Esophagus squamous epithelium (tissue), 5 donors: Measurements from ENCODE around the gene PEAR1. TPM values are rescaled to one million over a fixed set of nuclear protein-coding genes. Genes with fewer than 3 reads are reported as not detected.

Experiments used
- DNase-seq: peaks from one replicate; lab custom pipeline; 2025; lab: John Stamatoyannopoulos, UW
- H3K27ac ChIP-seq, 4 donors: fragments of 200-600 bp; sonication (generic); one replicate each; pipeline ENCODE4 v1.5.1; 2016 to 2019; ENCODE audit warnings: mild to moderate bottlenecking in 1 of 4
- H3K27me3 ChIP-seq, 4 donors: fragments of 200-600 bp; sonication (generic); 1 replicate in 3 of 4; 2 replicates in 1 of 4; pipeline versions ENCODE4 v1.5.1 to v1.6.0; 2017 to 2021; ENCODE audit warnings: antibody characterized with exemption in 1 of 4
- H3K36me3 ChIP-seq, 3 donors: fragments of 200-600 bp; sonication (generic); one replicate each; pipeline ENCODE4 v1.5.1; 2016 to 2019
- H3K4me1 ChIP-seq, 3 donors: fragments of 200-600 bp; sonication (generic); one replicate each; pipeline ENCODE4 v1.5.1; 2017 to 2019
- H3K4me3 ChIP-seq, 4 donors: fragments of 200-600 bp; sonication (generic); 1 replicate in 3 of 4; 2 replicates in 1 of 4; pipeline ENCODE4 v1.5.1; 2016 to 2019; ENCODE audit warnings: mild to moderate bottlenecking in 2 of 4, moderate library complexity in 1 of 4
- H3K9me3 ChIP-seq, 3 donors: fragments of 200-600 bp; sonication (generic); one replicate each; pipeline ENCODE4 v1.5.1; 2016 to 2019
- POLR2A ChIP-seq, 4 donors: fragments of 450-650 bp; IDR thresholded peaks; one replicate each; pipeline ENCODE4 v1.6.1; 2017; ENCODE audit warnings: antibody characterized with exemption in 4 of 4, mild to moderate bottlenecking in 4 of 4, moderate library complexity in 3 of 4
- WGBS, 2 donors: methylation state at CpG; one replicate each; pipeline ENCODE4 v1.1.5; 2018; 5-methylcytosine and 5-hydroxymethylcytosine counted together
- intact Hi-C: fragments of 100-400 bp; cut with DNase I; formaldehyde crosslinking; loops from one replicate; pipeline ENCODE4 v1.15.0; 2022
- total RNA-seq, 4 donors: library from RNA; depleted of rRNA; stranded (reverse); fragments of >200 nt; gene quantifications; one replicate each; pipeline ENCODE4 v1.1.0, GENCODE V29; 2016
- TF ChIP-seq, protein P1 (sequence below), 6 experiments: fragments of 450-650 bp in 4 of 6; fragments of 200-600 bp in 2 of 6; sonication (generic) in 2 of 6; IDR thresholded peaks; one replicate each; pipeline ENCODE4 v1.5.1; 2016 to 2019; ENCODE audit warnings: antibody characterized with exemption in 6 of 6, mild to moderate bottlenecking in 4 of 6, moderate library complexity in 4 of 6
- donor health status: DM: yes; HTN: yes; CAD: no.

The PEAR1 gene
- total RNA-seq, 4 donors from 2014 or later, result 1.1 to 4.6 (median 2.7) TPM

DNA sequence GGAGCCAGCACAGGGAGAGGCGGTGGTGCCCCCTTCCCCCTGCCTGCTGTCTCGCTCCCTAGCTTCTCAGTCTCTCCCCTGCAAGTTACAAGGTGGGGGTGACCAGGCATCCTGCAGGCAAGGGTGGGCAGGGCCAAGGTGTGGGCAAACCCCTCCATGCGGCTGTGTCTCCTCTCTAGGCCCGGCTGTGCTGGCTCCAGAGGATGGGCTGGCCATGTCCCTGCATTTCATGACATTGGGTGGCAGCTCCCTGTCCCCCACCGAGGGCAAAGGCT lies 18.2 kb upstream of the PEAR1 start:
- no peaks in the 10 kb centered on the region for H3K9me3 ChIP-seq
- H3K27ac ChIP-seq, result no peak overlapping the region
- TF ChIP-seq POLR2A (IDR thresholded peaks at IDR 0.05), result no peak
- TF ChIP-seq, protein P1, sequence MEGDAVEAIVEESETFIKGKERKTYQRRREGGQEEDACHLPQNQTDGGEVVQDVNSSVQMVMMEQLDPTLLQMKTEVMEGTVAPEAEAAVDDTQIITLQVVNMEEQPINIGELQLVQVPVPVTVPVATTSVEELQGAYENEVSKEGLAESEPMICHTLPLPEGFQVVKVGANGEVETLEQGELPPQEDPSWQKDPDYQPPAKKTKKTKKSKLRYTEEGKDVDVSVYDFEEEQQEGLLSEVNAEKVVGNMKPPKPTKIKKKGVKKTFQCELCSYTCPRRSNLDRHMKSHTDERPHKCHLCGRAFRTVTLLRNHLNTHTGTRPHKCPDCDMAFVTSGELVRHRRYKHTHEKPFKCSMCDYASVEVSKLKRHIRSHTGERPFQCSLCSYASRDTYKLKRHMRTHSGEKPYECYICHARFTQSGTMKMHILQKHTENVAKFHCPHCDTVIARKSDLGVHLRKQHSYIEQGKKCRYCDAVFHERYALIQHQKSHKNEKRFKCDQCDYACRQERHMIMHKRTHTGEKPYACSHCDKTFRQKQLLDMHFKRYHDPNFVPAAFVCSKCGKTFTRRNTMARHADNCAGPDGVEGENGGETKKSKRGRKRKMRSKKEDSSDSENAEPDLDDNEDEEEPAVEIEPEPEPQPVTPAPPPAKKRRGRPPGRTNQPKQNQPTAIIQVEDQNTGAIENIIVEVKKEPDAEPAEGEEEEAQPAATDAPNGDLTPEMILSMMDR (IDR thresholded peaks at IDR 0.05), result no peak
- no peaks in the 10 kb centered on the region for H3K4me1 ChIP-seq
- no peak for DNase-seq
- intact Hi-C loops, result no loop called here
- 72 to 79% methylated on average over 3 to 4 of the region's 5 CpGs for WGBS, 2 donors
- no peak overlapping the region for H3K4me3 ChIP-seq
- H3K27me3 ChIP-seq, result peaks cover 0 to 65% (median 0%) of the 10 kb centered on the region in 4 donors
- H3K36me3 ChIP-seq, result no peaks in the 10 kb centered on the region

DNA sequence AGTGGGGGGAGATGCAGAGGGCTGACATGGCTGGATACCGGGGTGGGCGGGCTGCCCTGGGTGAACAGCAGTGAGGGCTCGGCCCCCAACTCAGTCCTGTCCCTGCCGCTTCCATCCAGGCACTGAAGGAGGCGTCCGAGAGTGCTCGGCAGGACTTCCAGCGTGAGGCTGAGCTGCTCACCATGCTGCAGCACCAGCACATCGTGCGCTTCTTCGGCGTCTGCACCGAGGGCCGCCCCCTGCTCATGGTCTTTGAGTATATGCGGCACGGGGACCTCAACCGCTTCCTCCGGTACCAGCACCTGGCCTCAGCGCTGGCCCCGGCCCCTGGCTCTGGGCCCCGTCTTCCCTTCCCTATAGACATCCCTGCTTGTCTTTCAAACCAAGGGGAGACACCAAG lies 17.2 kb upstream of the PEAR1 start:
- TF ChIP-seq, protein P1 (IDR thresholded peaks at IDR 0.05), result no peak
- no peak for TF ChIP-seq POLR2A (IDR thresholded peaks at IDR 0.05)
- H3K4me3 ChIP-seq, result no peak overlapping the region
- peaks cover 0 to 73% (median 0%) of the 10 kb centered on the region in 4 donors for H3K27me3 ChIP-seq
- H3K27ac ChIP-seq, result no peak overlapping the region
- no peaks in the 10 kb centered on the region for H3K9me3 ChIP-seq
- no peak for DNase-seq
- 33 to 44% methylated on average over 8 to 16 of the region's 21 CpGs for WGBS, 2 donors
- no peaks in the 10 kb centered on the region for H3K4me1 ChIP-seq
- H3K36me3 ChIP-seq, result no peaks in the 10 kb centered on the region
- intact Hi-C loops, result no loop called here

DNA sequence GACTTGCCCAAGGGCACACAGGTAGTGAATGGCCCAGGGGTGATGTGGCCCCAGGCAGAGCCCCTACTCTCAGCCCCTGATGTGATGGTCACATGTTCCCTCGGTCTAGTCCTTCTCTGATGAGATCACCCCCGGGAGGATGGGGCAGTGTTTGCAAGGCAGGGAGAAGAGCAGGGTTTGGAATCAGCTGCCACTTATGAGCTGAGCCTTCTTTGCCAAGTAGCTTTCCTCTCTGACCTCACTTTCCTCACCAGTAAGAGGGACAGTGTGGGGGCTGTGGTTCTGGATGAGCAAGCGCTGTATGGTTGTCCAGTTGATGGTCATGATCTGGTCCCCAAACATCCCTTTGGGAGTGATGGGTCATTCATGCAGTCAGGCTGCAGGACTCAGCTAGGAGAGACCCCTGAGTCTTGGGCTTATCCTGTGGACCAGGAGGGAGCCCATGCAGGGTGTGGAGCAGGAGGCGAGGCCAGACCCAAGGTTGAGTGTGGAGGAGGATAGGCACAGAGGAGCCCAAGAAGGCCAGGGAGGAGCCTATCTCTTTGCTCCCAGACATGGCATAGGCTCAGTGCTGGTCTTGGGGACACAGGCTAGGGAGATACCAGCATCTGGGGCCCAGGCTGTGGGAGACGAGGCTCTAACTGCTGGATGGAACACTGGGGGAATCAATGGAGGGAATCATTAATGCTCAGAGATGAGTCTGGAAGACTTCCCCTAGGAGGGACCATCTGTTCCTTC lies 15.9 kb upstream of the PEAR1 start:
- intact Hi-C loops, result no loop called here
- WGBS, 2 donors, result 82 to 85% methylated on average over 3 to 5 of the region's 5 CpGs
- H3K27me3 ChIP-seq, result peaks cover 0 to 86% (median 0%) of the 10 kb centered on the region in 4 donors
- H3K36me3 ChIP-seq, result no peaks in the 10 kb centered on the region
- DNase-seq, result no peak
- H3K27ac ChIP-seq, result no peak overlapping the region
- no peak overlapping the region for H3K4me3 ChIP-seq
- TF ChIP-seq, protein P1 (IDR thresholded peaks at IDR 0.05), result no peak
- TF ChIP-seq POLR2A (IDR thresholded peaks at IDR 0.05), result no peak
- H3K4me1 ChIP-seq, result no peaks in the 10 kb centered on the region
- no peaks in the 10 kb centered on the region for H3K9me3 ChIP-seq

DNA sequence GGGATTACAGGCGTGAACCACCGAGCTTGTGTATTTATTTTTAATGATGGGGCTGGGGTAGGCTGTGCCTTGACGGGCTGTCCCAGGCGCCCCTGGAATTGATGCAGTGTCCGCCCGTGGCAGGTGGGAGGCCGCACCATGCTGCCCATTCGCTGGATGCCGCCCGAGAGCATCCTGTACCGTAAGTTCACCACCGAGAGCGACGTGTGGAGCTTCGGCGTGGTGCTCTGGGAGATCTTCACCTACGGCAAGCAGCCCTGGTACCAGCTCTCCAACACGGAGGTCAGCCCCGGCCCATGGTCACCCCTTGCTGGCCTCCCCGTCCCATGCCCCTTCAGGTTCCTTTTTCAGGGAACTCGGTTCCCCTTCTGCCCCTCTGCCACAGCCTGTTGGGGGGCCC lies 13.6 kb upstream of the PEAR1 start:
- H3K27me3 ChIP-seq, result peaks cover 0 to 95% (median 0%) of the 10 kb centered on the region in 4 donors
- no peak for TF ChIP-seq POLR2A (IDR thresholded peaks at IDR 0.05)
- TF ChIP-seq, protein P1 (IDR thresholded peaks at IDR 0.05), result no peak
- 82 to 89% methylated on average over 11 to 12 of the region's 21 CpGs for WGBS, 2 donors
- H3K27ac ChIP-seq, result no peak overlapping the region
- no peaks in the 10 kb centered on the region for H3K9me3 ChIP-seq
- intact Hi-C loops, result no loop called here
- H3K36me3 ChIP-seq, result no peaks in the 10 kb centered on the region
- DNase-seq, result no peak
- no peaks in the 10 kb centered on the region for H3K4me1 ChIP-seq
- no peak overlapping the region for H3K4me3 ChIP-seq

DNA sequence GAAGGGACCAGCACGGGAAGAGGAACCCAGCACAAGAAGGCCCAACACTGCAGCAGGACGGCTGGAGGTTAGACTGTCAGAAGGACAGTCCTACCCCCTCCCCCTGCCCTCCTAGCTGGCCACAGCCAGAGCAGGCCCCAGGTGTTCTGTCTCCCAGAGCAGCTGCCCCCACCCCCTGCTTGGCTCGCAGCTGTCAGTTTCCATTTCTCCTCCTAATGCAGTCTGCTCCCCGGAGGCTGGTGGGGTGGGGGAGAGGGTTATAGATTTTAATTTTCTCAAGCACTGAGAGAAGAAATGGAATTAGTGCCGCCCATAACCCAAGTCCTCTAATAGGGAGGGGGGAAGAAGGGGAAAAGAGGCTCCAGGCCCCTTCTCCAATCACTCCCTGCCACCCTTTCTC lies 13.0 kb upstream of the PEAR1 start:
- no peak for TF ChIP-seq POLR2A (IDR thresholded peaks at IDR 0.05)
- TF ChIP-seq, protein P1 (IDR thresholded peaks at IDR 0.05), result no peak
- no peaks in the 10 kb centered on the region for H3K9me3 ChIP-seq
- intact Hi-C loops, result no loop called here

More for the DNA sequence above, 13.0 kb upstream of the PEAR1 start:
- peaks cover 0 to 89% (median 0%) of the 10 kb centered on the region in 4 donors for H3K27me3 ChIP-seq
- no peaks in the 10 kb centered on the region for H3K36me3 ChIP-seq
- no peak overlapping the region for H3K4me3 ChIP-seq
- H3K4me1 ChIP-seq, result no peaks in the 10 kb centered on the region
- 74 to 90% methylated on average over 3 to 5 of the region's 5 CpGs for WGBS, 2 donors
- no peak overlapping the region for H3K27ac ChIP-seq
- no peak for DNase-seq
